Measurements from ENCODE around the gene ESPL1.

DNA sequence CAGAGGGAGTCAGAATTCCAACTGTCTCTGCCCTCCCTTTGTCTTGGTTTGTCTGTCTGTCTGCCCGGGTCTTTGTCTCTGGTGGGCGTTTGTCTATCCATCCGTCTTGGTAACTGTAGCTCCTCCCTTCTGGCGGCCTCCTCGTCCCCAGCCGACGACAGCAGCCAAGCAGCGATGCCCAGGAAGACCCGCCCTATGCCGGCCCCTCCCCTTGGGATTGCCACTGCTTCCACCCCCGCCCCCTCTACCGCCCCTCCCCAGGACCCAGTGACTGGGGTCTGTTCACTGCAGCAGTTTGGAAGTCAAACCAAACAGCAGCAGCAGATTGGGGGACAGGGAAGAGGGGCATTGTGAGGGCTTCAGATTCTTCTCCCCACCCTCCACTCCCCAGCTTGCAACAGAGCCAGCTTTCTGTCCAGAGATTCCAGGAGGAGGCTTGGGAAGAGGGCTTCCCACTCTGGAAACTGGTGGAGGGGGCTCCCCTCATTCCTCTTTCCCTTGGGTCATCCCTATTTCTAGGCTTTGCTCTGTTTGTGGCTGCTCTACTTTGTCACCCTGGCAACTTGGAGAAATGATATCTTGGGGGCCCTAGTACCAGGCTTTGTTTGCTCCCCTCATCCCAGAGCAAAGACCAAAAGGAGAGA, 33.7 kb upstream of the ESPL1 start:
- TF ChIP-seq, protein P1, sequence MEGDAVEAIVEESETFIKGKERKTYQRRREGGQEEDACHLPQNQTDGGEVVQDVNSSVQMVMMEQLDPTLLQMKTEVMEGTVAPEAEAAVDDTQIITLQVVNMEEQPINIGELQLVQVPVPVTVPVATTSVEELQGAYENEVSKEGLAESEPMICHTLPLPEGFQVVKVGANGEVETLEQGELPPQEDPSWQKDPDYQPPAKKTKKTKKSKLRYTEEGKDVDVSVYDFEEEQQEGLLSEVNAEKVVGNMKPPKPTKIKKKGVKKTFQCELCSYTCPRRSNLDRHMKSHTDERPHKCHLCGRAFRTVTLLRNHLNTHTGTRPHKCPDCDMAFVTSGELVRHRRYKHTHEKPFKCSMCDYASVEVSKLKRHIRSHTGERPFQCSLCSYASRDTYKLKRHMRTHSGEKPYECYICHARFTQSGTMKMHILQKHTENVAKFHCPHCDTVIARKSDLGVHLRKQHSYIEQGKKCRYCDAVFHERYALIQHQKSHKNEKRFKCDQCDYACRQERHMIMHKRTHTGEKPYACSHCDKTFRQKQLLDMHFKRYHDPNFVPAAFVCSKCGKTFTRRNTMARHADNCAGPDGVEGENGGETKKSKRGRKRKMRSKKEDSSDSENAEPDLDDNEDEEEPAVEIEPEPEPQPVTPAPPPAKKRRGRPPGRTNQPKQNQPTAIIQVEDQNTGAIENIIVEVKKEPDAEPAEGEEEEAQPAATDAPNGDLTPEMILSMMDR (IDR thresholded peaks at IDR 0.05; ENCODE audit: insufficient read depth, low read length, poor library complexity, severe bottlenecking): no peak
- TF ChIP-seq EZH2phosphoT487 (conservative IDR thresholded peaks at IDR 0.05; ENCODE audit: low read length): no peak
